HuH-7.5 (cell line): ENCODE results near the gene SEMA4A.
"Not testable (repeated sequence)": the region's sequence is repeated elsewhere in the genome, so short reads cannot be mapped to it uniquely, and the experiment has no call there.

ENCODE experiments used
- DNase-seq: peaks from one replicate; pipeline ENCODE4 v3.0.0; 2011; ENCODE audit warnings: low spot score

Gene SEMA4A

GRCh38 chr1:156119503-156120209, 33.7 kb upstream of the SEMA4A start:
- no peak for DNase-seq

GRCh38 chr1:156120318-156120717, 33.1 kb upstream of the SEMA4A start:
- DNase-seq, result no peak

DNA sequence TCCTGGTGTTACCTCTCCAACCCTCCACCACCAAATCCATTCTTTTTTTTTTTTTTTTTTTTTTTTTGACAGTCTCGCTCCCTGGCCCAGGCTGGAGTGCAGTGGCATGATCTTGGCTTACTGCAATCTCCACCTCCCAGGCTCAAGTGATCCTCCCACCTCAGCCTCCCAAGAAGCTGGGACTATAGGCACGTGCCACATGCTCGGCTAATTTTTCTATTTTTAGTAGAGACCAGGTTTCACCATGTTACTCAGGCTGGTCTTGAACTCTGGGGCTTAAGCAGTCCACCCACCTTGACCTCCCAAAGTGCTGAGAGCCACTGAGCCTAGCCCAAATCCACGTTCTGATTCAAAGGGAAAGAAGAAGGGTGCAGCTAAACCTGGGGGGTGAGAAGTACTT, 32.4 kb upstream of the SEMA4A start:
- DNase-seq, result not testable (repeated sequence)

DNA sequence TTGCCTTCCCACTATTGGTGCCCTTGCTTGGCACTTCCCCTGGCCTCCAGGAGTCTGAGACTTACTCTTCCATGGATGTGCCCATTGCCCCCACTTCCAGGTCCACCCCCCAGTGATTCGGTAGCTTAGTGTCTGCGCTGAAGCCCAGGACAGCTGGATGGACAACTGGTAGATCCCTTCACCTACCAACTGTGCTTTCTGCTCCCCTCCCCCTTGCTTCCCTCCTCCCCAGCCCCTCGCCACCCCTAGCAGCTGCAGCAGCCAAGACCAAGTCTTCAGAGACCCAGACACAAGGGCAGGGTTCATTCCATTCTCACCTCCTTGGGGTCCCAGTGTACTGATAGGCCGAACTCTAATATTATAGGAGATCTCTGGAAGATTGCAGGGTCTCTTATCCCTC, 31.9 kb upstream of the SEMA4A start:
- DNase-seq, result no peak

DNA sequence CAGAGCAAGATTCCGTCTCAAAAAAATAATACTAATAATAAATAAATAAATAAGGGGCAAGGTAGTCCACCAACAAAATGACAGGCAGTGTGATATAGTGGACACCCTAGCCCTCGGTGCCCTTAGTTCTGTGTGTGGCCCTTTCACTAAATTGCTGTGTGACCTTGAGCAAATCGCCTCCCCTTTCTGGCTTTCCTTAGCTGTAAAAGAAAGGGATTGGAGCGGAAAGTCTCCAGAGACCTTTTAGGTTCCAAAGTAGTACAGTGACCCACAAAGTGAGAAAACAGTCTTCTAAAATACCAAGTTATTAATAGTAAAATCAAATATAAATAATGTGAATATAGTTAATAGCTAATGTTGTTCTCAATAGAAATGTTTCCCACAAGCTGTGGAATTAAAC, 31.3 kb upstream of the SEMA4A start:
- no peak for DNase-seq

GRCh38 chr1:156122519-156123355, 30.6 kb upstream of the SEMA4A start:
- no peak for DNase-seq

DNA sequence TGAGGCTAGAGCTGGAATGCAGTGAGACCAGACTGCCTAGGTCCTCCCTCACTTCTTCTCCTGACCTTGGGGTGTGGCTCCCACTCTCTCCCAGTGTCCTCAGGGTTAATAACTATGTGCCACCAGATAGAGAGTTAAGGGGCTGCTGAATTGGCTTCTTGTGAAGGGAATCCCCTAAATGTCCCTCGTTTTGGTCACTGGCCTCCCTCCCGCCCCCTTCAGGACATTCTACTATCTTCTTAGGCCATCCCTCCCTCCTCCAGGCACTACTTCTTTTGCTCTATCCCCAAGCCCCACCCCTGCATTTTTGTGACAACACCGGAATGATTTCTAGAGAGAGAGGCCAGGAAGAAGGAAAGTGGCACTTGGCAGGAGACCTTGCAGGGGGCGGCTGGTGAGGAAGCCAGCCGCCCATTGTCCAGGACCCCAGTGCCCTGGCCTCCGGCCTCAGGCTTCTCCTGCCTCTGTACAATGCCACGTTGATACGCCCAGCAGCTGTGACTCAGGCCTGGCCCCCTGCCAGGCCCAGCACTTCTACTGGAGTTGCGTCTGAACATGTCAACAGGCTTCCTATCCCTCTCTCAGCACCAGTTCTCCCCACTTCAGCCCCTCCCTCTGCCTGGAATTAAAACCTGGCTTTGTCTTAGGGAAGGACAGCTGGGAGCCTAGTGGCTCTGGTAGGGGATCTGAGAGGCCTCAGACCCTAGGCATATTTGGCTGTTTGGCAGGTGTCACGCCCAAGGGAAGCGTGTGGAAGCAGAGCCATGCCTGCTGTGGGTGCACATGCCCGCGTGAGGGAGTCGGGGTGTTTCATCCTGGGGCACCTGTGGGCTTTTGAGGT, 29.8 kb upstream of the SEMA4A start:
- DNase-seq, result no peak

DNA sequence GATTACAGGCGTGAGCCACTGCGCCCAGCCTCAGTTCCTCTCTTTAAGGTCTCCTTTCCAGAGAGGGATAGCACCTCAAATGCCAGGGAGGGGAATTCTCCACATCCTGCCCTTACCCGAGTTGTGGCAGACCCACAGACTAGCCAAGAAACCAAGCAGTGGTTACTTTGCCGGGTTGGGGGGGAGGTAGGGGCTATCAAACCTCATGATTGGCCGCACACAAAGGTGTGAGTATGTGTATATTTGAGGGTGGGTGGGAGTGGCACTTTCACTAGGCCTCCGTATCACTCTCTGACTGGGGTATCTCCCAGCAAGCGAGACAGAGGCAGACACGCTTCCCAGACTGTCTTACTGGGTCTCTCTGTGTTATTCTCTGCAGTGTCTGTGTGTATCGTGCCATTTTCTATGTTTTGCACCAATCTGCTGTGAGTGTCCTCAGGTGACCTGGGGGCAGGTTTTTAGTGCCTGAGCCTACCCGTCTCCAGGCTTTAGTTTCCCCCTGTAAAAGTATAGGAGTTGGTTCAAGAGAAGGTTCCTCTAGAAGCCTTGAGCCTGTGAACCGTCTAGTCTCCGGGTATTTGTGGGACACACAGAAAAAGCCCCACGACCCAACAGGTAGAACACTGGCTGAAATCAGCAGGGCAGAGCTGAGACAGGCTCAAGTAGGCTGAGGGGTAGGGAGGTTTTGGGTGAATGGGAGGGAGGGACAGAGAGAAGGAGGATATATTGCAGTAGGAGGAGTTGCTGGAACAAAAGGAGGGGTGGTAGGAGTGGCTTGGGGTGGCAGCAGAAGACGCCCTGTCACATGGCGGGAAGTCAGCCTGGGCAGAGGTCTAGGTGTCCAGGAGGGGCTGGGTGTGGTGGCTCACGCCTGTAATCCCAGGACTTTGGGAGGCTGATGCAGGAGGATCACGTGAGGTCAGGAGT, 28.6 kb upstream of the SEMA4A start:
- no peak for DNase-seq

DNA sequence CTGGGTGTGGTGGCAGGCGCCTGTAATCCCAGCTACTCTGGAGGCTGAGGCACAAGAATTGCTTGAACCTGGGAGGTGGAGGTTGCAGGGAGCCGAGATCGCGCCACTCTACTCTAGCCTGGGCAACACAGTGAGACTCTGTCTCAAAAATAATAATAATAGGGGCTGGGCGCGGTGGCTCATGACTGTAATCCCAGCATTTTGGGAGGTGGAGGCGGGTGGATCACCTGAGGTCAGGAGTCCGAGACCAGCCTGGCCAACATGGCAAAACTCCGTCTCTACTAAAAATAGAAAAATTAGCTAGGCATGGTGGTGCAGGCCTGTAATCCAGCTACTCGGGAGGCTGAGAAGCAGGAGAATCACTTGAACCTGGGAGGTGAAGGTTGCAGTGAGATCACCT, 27.8 kb upstream of the SEMA4A start:
- not testable (repeated sequence) for DNase-seq

GRCh38 chr1:156126043-156126629, 27.2 kb upstream of the SEMA4A start:
- DNase-seq, result no peak

DNA sequence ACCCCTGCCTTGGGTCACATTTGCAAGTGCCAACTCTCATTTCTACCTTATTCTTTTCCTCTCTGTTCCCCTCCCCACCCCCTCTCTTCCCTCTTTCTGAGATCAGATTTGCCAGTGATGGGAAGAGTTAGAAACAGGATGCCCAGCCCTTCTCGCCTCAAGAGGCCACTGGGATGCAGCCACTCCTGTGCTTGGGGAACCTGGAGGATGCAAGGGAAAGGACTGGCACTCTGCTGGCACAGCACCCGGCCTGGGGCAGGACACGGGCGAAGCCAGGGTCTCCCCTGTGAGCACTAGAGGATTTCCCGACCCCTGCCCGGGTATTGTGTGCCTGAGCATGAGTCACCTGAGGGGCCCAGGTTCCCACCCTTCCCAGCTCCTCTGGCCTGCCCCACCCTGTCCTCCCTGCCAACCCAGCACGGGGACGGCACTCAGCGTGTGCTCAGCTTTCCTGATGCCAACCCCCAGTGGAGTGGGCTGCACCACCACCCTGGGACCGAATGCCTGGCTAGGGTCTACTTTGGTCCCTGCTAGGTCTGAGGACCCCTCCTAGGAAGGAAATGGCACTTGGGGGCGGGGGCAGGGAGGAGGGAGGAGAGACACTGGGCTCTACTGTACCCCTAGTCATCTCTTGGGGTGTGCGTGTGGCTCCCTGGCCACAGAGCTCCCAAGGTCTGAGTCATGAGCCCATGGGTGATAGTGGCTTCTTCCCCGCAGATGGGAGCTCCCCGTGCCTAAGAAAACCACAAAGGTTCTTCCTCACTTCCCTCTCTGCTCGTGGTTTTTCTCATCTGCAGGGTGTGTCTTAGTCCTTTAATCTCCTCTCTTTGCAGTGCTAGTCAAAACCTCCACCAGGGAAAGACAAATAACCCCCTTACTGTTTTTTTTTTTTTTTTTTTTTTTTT, 26.5 kb upstream of the SEMA4A start:
- DNase-seq, result no peak

- no peak for DNase-seq
These were observed 25.1 kb upstream of the SEMA4A start for GRCh38 chr1:156128308-156128653.

- no peak for DNase-seq
These were observed 24.5 kb upstream of the SEMA4A start for GRCh38 chr1:156128654-156129597.

DNA sequence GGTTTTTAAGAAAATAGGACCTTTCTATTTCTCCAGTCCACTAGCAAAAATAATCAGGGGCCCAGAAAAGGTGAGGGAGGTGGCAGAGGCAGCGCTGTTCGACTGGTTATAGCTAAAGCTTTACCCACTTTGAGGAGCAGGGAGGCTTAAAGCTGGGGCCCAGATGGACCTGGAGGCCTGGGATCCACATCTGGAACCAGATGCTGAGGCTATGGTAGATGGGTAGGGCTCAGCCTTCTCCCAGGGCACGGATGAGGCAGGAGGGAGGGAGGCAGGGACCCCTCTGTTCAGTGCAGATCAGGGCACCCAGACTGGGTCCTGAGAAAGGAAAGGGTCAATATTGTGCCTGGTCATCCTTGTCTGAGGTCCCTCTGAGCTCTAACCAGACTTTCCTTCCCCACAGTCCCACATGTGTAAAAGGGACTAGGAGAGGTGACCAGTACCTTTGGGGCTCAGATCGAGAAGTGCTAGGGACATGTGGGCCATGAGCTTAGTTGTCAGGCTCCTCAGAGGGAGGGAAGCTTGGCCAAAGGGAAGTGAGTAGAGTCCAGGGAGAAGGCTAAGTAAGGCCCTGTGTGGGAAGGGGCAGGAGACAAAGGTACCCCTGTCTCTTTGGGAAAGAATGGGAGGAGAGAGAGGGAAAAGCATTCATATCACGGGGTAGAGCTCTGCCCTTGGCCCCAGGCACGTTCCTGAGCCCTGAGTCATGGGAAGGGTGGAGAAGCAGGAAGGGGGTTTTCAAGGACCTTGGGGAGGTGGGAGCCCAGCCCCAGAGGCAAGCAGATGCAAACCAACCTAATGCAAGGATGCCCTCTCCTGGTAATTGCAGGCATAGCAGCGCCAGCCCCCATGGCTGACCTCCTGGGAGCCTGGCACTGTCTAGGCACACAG, 23.5 kb upstream of the SEMA4A start:
- peak; percentile 88 for DNase-seq

GRCh38 chr1:156130578-156130942, 22.8 kb upstream of the SEMA4A start:
- DNase-seq, result no peak

DNA sequence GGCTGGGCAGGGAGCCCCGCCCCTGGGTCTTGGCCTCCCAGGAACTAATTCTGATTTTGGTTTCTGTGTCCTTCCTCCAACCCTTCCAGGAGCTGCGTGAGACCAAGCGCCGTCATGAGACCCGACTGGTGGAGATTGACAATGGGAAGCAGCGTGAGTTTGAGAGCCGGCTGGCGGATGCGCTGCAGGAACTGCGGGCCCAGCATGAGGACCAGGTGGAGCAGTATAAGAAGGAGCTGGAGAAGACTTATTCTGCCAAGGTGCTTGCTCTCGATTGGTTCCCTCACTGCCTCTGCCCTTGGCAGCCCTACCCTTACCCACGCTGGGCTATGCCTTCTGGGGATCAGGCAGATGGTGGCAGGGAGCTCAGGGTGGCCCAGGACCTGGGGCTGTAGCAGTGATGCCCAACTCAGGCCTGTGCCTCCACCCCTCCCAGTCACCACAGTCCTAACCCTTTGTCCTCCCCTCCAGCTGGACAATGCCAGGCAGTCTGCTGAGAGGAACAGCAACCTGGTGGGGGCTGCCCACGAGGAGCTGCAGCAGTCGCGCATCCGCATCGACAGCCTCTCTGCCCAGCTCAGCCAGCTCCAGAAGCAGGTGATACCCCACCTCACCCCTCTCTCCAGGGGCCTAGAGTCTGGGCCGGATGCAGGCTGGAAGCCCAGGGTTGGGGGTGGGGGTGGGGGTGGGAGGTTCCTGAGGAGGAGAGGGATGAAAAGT, 18.5 kb upstream of the SEMA4A start:
- no peak for DNase-seq
